ENCODE data around the gene NLRP4.

GRCh38 chr19:55858401-55858800, 22.1 kb downstream of the NLRP4 start:
- TF ChIP-seq POLR2A (IDR thresholded peaks at IDR 0.05) (no peak), CTCF (IDR thresholded peaks at IDR 0.05) (no peak), EP300 (IDR thresholded peaks at IDR 0.05) (no peak)

Data from tibial nerve (tissue), 4 donors.